IPS-11a (cell line): Measurements from ENCODE around the gene C16orf74.

Experiments
- H3K4me3 ChIP-seq: one replicate; pipeline ENCODE4 v1.5.1; 2013; ENCODE audit warnings: low read depth, low read length, control low read depth

C16orf74 gene

DNA sequence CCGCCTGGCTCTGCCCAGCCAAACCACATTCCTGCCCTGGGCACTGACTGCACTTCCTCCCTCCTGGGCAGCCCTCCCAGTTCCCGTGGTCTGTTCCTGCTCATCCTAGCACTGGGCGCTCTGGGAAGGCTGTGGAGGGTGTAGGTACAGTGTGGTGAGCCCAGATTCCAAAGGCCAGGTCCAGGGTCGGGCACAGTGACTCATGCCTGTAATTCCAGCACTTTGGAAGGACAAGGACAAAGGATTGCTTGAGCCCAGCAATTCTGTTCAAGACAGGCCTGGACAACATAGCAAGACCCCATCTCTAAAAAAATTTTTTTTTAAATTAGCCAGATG, 30.6 kb downstream of the C16orf74 start:
- H3K4me3 ChIP-seq: no peak overlapping the region

DNA sequence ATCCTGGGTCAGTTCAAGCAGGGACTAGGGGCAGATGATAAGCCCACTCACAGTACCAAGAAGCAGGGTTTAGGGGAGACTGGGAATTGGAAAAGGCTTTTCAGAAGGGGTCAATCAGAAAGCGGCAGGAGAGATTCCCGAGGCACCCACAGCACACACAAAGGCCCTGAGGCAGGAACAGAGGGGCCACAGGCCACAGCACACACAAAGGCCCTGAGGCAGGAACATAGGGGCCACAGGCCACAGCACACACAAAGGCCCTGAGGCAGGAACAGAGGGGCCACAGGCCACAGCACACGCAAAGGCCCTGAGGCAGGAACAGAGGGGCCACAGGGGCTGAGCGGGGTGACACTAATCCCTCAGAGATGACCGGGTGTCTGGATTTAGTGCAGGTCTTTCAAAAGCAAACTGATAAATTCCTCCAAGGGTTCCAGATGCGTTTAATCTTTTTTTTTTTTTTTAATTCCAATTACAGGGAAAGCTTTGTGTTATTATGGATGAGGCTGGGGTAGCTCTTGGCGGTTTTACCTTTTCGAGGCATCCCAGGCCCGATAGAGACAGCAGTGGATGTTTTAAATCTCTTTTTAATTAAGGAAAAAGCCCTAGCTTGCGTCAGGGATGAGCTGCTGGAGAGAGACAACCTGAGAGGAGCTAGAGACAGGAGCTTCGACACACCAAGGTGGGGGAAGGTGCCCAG, 31.1 kb downstream of the C16orf74 start:
- no peak overlapping the region for H3K4me3 ChIP-seq

DNA sequence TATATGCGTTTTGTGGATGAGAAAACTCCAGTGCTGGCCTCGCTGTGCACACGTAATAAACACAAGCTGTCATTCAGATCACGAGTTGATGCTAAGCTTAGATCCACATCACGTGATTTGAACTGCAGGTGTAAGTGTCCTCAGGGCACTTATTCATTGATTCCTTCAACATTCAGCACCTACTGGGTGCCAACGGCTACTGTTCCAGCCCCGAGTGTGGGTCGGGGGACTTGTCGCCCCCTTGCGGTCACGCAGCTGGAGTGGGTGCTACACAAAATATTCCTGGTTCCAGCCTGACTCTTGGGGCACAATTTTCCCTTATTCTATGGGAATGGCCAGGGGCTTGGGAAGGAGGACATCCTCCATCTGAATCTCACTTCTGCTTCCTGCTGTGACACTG, 32.2 kb downstream of the C16orf74 start:
- H3K4me3 ChIP-seq: no peak overlapping the region

DNA sequence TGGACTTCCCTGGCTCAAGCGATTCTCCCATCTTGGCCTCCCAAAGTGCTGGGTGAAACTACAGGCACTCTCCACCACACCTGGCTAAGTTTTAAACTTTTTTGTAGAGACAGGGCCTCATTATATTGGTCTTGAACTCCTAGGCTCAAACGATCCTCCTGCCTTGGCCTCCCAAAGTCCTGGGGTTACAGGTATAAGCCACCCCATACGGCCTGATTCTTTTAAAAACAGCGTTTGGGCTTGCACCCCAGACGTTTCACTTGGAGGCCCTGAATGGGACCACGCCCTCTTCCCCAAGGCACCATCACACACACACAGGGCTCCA, 32.8 kb downstream of the C16orf74 start:
- no peak overlapping the region for H3K4me3 ChIP-seq

DNA sequence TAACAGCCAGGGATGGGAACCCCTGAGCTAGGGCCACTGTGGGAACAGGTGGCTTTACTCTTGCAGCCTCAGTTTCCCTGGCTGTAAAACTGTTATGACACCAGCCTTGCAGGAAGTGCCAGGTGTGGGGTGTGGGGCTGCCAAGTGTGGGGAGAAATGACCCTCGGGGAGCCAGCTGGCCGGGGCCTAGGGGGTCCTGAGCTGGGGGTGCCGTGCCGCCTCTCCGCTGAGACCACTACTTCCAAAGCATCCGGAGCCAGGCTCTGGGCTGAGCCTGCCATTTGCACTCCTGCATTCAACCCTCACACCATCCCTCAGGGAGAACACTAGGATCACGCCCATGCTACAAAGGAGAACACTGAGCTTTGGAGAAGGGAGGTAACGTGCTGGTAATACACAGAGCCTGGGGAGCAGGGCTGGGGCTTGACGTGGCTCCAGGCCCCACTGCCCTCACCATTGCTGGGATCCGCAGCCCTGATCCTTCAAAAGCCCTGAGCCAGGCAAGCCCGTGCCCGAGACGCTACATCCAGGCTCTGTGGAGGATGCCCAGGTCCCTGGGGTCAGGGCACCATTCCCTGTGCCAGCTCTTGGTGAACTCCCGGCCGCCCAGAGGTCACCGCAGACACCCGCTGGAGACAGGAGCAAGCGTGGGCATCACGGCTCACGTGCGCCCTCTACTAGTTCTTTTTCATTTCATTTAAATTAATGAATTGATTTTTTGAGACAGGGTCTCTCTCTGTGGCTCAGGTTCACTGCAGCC, 33.3 kb downstream of the C16orf74 start:
- no peak overlapping the region for H3K4me3 ChIP-seq

DNA sequence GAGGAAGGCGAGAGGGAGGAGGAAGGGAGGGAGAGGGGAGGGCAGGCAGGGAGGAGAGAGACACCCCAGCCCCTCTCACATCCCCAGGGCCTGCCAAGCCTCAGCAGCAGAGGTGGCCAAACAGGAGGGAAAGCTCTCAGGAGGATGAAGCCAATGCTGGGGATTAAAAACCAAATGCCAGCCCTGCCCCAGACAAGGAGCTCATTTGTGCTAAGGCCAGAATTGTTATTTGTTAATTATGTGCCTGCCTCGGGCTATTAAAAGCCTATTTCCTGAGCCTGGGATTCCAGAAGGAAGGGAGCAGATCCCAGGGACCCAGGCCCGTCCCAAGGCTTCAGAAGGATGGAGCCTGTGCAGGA, 34.2 kb downstream of the C16orf74 start:
- H3K4me3 ChIP-seq: no peak overlapping the region

DNA sequence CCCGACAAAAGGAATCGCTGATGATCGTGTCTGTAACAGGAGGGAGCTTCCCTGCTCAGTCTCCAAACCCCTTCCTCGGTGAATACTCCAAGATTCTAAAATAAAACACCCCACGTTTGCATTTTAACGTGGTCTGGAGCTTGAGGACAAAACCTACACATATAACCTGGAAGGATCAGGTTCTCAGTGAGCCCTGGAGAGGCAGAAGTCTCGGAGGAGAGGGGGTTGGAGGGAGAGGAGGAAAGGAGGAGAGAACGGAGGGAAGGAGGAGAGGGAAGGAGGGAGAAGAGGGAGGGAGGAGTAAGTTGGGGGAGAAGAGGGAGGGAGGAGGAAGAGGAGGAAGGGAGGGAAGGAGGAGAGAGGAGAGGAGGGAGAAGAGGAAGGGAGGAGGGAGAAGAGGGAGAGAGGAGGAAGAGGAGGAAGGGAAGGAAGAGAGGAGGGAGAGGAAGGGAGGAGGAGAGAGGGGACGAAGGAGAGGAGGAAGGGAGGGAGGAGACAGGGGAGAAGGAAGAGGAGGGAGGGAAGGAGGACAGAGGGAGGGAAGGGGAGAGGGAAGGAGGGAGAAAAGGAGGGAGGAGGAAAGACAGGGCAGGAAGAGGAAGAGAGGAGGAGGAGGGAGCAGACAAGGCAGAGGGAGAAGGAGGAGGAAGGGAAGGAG, 34.7 kb downstream of the C16orf74 start:
- H3K4me3 ChIP-seq: no peak overlapping the region

DNA sequence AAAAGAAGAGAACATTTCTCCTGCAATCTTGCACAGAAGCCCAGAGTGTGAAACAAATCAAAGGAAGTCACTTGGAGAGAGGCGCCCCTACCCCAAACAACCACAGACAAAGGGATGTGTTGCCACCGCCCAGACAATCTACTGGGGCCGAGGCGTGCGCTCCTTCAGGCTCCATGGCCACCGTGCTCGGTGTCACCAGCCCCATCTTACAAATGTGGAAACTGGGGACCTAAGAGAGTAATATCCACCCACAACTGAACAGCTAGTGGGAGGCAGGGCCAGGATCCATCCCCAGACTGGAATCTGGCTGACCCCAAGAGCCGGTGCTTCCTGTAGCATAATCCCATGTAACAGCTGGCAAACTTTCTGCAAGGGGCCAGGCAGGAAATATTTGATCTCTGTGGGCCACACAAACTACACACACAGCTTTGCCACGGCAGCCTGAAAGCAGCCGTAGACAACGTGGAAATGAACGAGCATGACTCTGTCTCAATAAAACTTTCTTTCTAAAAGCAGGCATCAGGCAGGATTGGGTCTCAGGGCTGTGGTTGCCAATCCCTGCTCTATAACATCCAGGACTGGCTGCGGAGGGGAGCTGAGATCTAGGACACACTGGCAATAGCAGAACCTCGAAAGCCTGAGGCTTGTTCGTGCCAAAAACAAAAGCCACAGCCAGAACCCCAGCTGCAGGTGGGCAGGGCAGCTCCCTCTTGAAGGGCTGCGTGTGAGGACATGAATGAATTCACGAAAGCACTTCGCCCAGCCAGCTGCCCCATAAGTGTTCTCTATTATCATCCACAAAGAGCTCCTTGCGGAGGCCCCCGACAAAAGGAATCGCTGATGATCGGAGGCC, 35.5 kb downstream of the C16orf74 start:
- no peak overlapping the region for H3K4me3 ChIP-seq

DNA sequence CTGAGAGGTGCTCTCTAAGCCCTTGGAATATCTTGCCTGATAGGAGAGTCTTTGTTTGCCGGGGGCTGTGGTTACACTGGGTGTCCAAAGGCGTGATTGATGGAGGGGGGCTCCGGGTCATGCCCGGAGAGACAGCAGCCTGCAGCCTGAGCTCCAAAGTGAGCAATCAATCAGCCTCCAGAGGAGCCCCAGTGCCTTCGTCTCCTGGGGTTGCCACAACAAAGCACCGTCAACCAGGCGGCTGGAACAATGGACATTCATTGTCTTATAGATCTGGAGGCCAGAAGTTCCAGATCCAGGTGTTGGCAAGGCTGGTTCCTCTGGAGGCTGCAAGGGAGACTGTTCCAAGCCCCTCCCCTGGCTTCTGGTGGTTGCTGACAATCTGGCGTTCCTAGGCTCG, 38.1 kb downstream of the C16orf74 start:
- H3K4me3 ChIP-seq: no peak overlapping the region

DNA sequence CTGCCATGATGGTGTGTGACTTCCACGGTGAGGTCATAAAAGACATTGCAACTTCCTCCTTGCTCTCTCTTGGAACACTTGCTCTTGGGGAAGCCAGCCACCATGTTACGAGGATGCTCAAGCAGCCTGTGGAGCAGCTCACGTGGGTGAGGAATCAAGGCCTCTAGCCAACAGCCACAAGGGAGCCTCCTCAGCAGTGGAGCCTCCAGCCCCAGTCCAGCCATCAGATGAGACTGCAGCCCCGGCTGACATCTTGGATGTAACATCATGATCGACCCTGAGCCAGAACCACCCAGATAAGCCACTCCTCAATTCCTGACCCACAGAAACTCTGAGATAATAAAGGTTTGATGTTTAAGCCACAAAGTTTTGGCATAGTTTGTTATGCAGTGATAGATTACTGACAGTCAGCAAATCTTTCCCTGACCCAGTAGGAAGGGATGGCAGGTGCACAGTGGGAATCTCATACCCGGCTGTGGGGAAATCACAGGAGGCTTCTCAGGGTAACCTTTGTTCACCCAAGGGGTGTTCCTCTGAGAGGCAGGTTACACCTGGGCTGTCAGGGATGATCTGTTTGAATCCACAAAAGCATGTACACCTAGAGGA, 38.8 kb downstream of the C16orf74 start:
- H3K4me3 ChIP-seq: no peak overlapping the region

DNA sequence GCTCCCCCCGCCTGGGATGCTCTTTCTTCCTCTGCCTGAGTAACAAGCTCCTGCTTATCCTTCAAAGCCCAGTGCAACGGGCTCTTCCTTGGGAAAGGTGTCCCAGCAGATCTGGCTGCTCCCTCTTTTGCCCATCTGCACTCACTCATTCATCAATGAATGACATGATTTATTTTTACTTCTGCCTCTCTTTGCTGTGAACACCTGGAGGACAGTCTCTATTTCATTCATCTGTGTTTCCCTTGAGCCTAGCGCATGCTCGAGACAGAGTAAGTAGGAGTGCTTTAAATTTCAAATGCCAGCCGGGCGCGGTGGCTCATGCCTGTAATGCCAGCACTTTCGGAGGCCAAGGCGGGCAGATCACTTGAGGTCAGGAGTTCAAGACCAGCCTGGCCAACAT, 40.2 kb downstream of the C16orf74 start:
- H3K4me3 ChIP-seq: no peak overlapping the region

DNA sequence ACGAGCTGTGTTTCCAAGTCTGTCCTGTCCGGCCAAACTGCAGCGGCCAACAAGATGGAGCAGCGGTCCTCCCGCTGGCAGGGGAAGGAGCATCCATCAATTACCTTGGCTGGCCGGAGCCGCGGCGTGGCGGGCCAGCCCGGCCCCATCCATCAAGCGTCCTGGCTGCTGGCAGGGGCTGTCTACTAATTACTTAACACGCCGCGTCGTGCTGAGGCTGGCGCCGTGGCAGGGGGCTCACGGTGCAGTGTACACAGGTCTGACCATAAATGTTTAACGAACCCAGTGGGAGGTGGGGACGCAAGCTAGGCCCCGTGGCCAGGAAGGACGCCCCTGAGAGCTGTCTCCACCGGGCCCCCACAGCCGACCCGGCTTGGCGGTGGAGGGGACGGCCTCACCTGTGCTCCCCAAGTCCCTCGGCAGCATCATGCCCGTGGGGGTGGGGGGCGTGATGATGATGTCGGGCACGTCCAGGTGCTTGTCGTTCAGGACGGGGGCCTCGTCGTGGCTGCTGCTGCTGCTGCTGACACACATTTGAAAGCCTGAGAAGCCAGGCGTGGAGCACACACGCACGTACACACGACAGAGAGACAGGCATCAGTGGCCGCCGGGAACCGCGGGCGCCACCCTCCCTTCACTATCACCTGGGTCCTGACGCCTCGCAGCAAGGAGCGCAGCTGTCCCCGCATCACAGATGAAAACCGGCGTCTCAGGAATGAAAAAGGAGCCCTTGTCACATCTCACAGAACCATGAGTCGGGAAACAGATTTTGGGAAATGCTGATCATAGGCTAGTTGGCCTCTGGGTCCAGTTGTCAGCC, 40.9 kb downstream of the C16orf74 start:
- no peak overlapping the region for H3K4me3 ChIP-seq

DNA sequence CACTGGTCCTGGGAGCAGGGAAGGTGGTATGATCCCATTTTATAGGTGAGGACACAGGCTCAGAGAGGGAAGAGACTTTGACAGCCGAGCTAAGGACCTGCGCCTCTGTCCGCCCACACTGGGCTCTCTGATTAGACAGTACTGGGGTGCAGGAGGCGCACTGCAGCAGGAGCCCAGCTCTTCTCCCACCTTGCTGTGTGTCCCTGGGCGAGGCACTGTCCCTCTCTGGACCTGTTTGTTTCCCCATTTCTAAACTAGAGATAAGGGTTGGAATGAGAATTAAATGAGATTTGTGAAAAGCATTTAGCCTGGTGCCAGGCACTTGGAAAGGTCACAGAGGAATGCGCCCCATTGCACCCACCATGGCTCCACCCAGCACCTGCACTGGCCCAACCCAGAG, 42.6 kb downstream of the C16orf74 start:
- no peak overlapping the region for H3K4me3 ChIP-seq

DNA sequence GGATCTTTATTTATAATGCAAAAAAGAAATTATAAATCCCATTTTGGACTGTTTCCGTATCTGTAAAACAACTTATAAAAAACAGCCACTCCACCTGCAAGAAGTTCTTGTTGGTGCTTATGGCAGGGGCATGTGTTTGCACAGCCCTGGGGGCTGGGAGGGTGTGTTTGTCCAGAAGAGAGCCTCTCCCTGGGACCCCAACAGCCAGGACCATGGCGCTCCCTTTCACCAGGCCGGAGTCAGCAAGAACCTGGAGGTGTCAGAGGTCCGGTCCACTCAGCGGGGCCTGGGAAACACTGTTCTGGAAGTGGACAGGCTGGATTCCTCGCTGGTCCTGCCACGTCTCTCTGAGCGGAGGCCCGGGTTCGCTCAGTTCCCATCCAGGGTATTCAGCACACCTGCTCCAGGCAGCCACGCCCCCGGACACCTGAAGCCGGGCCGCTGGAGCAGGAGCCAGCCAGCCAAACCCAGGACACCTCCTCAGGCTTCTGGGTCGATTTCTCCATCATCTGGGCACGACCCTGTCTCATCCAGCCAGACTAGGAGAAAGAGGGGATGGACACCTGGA, 43.3 kb downstream of the C16orf74 start:
- no peak overlapping the region for H3K4me3 ChIP-seq

DNA sequence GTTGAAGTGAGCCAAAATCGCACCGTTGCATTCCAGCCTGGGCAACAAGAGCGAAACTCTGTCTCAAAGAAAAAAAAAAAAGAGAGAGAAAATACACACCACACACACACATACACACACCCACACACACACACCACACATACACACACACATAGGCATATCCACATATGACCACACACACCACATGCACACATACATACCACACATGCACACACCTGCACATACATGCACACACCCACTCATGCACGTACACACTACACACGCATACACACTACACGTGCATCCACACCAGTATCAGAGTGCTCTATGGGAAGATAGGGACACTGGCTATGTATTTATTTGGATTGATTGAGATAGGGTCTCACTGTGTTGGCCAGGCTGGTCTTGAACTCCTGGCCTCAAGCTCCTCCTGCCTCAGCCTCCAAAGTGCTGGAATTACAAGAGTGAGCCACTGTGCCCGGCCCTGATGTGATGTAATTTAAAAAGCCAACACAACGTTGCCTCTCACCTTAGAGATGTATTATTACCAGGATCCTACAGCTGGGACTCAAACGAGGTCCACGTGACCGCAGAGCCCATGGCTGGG, 44.4 kb downstream of the C16orf74 start:
- H3K4me3 ChIP-seq: no peak overlapping the region

DNA sequence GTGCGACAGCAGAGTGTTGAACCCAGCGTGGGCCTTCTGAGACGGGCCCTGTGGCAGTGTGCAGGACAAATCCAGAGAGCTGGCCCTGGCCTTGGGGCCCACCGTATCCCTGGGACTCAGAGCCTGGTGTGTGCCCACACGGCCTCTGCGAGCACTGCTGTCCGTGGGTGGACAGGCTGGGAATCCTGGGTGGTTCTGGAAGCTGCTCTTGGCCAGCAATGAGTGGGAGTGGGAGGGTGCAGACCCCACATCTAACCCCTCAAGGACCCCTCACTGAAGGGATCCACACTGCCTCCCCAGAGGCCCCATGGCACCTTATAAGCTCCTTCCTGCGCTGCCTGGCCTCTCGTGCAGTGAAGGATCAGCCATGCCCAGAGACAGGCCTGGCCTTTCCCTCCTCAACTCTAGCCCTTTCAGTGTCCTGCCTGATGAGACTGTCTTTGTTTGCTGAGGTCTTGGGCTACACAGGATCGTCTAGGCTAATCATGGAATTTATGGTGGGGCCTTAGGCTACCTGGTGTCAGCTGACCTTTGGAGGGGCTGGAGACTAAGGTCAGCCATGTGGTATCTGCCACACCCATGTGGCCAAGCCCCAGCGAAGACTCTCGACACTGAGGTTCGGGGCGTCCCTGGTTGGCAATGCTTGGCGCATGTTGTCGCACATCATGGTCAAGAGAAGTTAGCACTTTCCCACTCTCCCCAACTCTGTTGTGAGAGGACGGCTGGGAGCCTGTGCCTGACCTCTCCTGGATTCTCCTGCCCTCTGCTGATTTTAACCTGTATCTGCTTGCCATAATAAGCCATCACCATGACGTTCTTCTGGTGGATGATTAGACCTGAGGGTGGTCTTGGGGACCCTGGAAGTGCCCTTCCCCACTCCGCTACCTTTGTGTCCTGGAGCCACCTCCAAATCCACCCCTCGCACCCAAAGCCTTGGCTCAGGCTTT, 45.7 kb downstream of the C16orf74 start:
- no peak overlapping the region for H3K4me3 ChIP-seq

DNA sequence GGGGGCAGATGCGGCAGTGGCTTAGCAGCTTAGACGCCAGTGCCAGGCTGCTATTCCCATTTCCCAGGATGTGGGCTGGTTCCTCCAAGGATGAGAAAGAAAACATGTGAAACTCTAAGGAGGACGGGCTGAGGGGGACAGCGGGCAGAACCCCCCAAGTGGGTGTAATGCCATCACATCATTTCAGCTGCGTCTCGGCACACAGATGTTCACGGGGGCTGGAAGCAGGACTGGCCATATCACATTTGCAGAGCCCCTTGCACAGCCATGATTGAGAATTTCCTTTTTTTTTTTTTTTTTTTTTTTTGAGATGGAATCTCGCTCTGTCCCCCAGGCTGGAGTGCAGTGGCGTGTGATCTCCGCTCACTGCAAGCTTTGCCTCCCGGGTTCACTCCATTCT, 46.9 kb downstream of the C16orf74 start:
- no peak overlapping the region for H3K4me3 ChIP-seq

DNA sequence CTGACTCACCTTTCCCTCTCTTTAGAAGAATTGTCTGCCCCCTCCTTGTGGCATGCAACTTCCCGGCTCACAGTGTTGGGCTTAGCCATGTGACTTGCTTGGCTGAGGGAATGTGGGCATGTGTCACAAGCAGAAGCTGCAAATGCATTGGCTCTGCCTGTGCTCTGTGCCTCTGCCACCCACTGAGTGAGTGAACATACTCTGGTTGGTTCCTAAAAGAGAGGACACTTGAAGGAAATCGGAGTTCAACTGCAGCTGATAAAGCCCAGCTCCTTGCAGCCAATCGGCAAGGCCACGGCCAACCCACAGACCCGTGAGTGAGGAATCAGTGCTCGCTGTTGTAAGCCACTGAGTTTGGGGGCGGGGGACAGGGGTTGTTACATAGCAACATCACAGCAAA, 51.3 kb downstream of the C16orf74 start:
- no peak overlapping the region for H3K4me3 ChIP-seq
